ENCODE data around the gene MTO1. TPM values are rescaled to one million over a fixed set of nuclear protein-coding genes. Genes with fewer than 3 reads are reported as not detected.

MTO1 gene
- total RNA-seq, 1 donor from 2014 or later, result 28.6 TPM

- Mint-ChIP-seq H3K4me1 (peaks cover 21% of the 10 kb centered on the region), H3K36me3 (peaks cover 4% of the 10 kb centered on the region), H3K9me3 (no peaks in the 10 kb centered on the region), H3K27me3 (ENCODE audit: insufficient read depth, low read depth) (peaks cover 6% of the 10 kb centered on the region), H3K27ac (no peak overlapping the region), H3K4me3 (peak overlapping the region; percentile 46)
- Histone ChIP-seq H3K27ac (no peak overlapping the region), H3F3A (ENCODE audit: low read depth) (no peaks in the 10 kb centered on the region), H4K20me1 (ENCODE audit: low read depth) (no peaks in the 10 kb centered on the region), H3K36me3 (no peaks in the 10 kb centered on the region), H3K4me3 (no peak overlapping the region), H3K9me3 (ENCODE audit: low read depth) (no peaks in the 10 kb centered on the region), H3K9ac (no peak overlapping the region), H3K79me2 (ENCODE audit: low read depth) (peaks cover 33% of the 10 kb centered on the region), H3K4me1 (peaks cover 6% of the 10 kb centered on the region), H3K4me2 (no peak overlapping the region), H2AFZ (replicated peaks) (no peak overlapping the region), H3K27me3 (no peaks in the 10 kb centered on the region)
- no peak for DNase-seq (ENCODE audit: low spot score)
- TF ChIP-seq EZH2 (IDR thresholded peaks at IDR 0.05), result no peak
Measured at GRCh38 chr6:73460056-73460455, 1.5 kb upstream of the MTO1 start.

GRCh38 chr6:73471686-73472290 lies 10.3 kb downstream of the MTO1 start:
- Mint-ChIP-seq H3K4me3 (no peak overlapping the region), H3K9me3 (no peaks in the 10 kb centered on the region), H3K4me1 (no peaks in the 10 kb centered on the region), H3K36me3 (peaks cover 11% of the 10 kb centered on the region), H3K27ac (no peak overlapping the region), H3K27me3 (ENCODE audit: insufficient read depth, low read depth) (peaks cover 3% of the 10 kb centered on the region)
- TF ChIP-seq EZH2phosphoT487 (IDR thresholded peaks at IDR 0.05), result no peak
- TF ChIP-seq CTCF (IDR thresholded peaks at IDR 0.05), result no peak
- no peak for TF ChIP-seq EZH2 (IDR thresholded peaks at IDR 0.05)
- H2AFZ ChIP-seq (replicated peaks), result no peak overlapping the region
- H3K9ac ChIP-seq, result no peak overlapping the region
- H3K36me3 ChIP-seq, result no peaks in the 10 kb centered on the region
- H3K79me2 ChIP-seq (ENCODE audit: low read depth), result no peaks in the 10 kb centered on the region
- no peaks in the 10 kb centered on the region for H3K9me3 ChIP-seq (ENCODE audit: low read depth)
- H3K4me3 ChIP-seq, result no peak overlapping the region
- no peaks in the 10 kb centered on the region for H3F3A ChIP-seq (ENCODE audit: low read depth)
- no peaks in the 10 kb centered on the region for H3K4me1 ChIP-seq
- no peak overlapping the region for H3K27ac ChIP-seq
- no peak overlapping the region for H3K4me2 ChIP-seq
- H4K20me1 ChIP-seq (ENCODE audit: low read depth), result no peaks in the 10 kb centered on the region
- DNase-seq (ENCODE audit: low spot score), result no peak
- no peaks in the 10 kb centered on the region for H3K27me3 ChIP-seq

GRCh38 chr6:73476723-73477122 lies 15.2 kb downstream of the MTO1 start:
- H3K4me3 ChIP-seq, result no peak overlapping the region
- H3K9me3 ChIP-seq (ENCODE audit: low read depth), result no peaks in the 10 kb centered on the region
- H2AFZ ChIP-seq (replicated peaks), result no peak overlapping the region
- peaks cover 8% of the 10 kb centered on the region for H3K36me3 ChIP-seq
- no peak for DNase-seq (ENCODE audit: low spot score)
- no peak overlapping the region for H3K27ac ChIP-seq
- no peaks in the 10 kb centered on the region for H4K20me1 ChIP-seq (ENCODE audit: low read depth)
- H3K27me3 Mint-ChIP-seq (ENCODE audit: insufficient read depth, low read depth), result no peaks in the 10 kb centered on the region
- H3K27ac Mint-ChIP-seq, result no peak overlapping the region
- H3K36me3 Mint-ChIP-seq, result peaks cover 24% of the 10 kb centered on the region
- no peaks in the 10 kb centered on the region for H3K27me3 ChIP-seq
- no peaks in the 10 kb centered on the region for H3K79me2 ChIP-seq (ENCODE audit: low read depth)
- no peaks in the 10 kb centered on the region for H3F3A ChIP-seq (ENCODE audit: low read depth)
- no peak overlapping the region for H3K4me3 Mint-ChIP-seq
- no peak overlapping the region for H3K9ac ChIP-seq
- H3K4me2 ChIP-seq, result no peak overlapping the region
- H3K4me1 Mint-ChIP-seq, result no peaks in the 10 kb centered on the region
- no peaks in the 10 kb centered on the region for H3K4me1 ChIP-seq
- TF ChIP-seq CTCF (IDR thresholded peaks at IDR 0.05), result no peak
- no peak for TF ChIP-seq EZH2 (IDR thresholded peaks at IDR 0.05)
- TF ChIP-seq EZH2phosphoT487 (IDR thresholded peaks at IDR 0.05), result no peak
- no peaks in the 10 kb centered on the region for H3K9me3 Mint-ChIP-seq

GRCh38 chr6:73477407-73477806 lies 15.9 kb downstream of the MTO1 start:
- H3K4me3 Mint-ChIP-seq, result no peak overlapping the region

More at GRCh38 chr6:73477407-73477806, 15.9 kb downstream of the MTO1 start:
- no peak for DNase-seq (ENCODE audit: low spot score)
- Mint-ChIP-seq H3K4me1 (no peaks in the 10 kb centered on the region), H3K27me3 (ENCODE audit: insufficient read depth, low read depth) (no peaks in the 10 kb centered on the region), H3K9me3 (no peaks in the 10 kb centered on the region), H3K36me3 (peaks cover 26% of the 10 kb centered on the region), H3K27ac (no peak overlapping the region)
- Histone ChIP-seq H3K9me3 (ENCODE audit: low read depth) (no peaks in the 10 kb centered on the region), H3K79me2 (ENCODE audit: low read depth) (no peaks in the 10 kb centered on the region), H3K4me3 (no peak overlapping the region), H3K27ac (no peak overlapping the region), H3F3A (ENCODE audit: low read depth) (no peaks in the 10 kb centered on the region), H3K27me3 (no peaks in the 10 kb centered on the region), H3K4me1 (no peaks in the 10 kb centered on the region), H3K36me3 (peaks cover 11% of the 10 kb centered on the region), H2AFZ (replicated peaks) (no peak overlapping the region), H3K9ac (no peak overlapping the region), H3K4me2 (no peak overlapping the region), H4K20me1 (ENCODE audit: low read depth) (no peaks in the 10 kb centered on the region)
- TF ChIP-seq EZH2 (IDR thresholded peaks at IDR 0.05) (no peak), EZH2phosphoT487 (IDR thresholded peaks at IDR 0.05) (no peak), CTCF (IDR thresholded peaks at IDR 0.05) (no peak)

All from neural progenitor cell (in vitro differentiated cells).